Liver (tissue), 9 donors: Measurements from ENCODE around the gene SLC35F4. TPM values are rescaled to one million over a fixed set of nuclear protein-coding genes. Genes with fewer than 3 reads are reported as not detected.
"Not testable (repeated sequence)": the region's sequence is repeated elsewhere in the genome, so short reads cannot be mapped to it uniquely, and the experiment has no call there.

Experiments
- DNase-seq: peaks from one replicate; pipeline ENCODE4 v3.0.0-alpha.2; 2017; ENCODE audit warnings: low spot score
- H3K27ac ChIP-seq, 2 donors: one replicate each; pipeline ENCODE4 v1.7.0; 2013; ENCODE audit warnings: inconsistent platforms in 2 of 2, low read length in 2 of 2, control low read depth in 1 of 2, low read depth in 1 of 2, mild to moderate bottlenecking in 1 of 2
- H3K27me3 ChIP-seq, 4 donors: one replicate each; pipeline versions ENCODE4 v1.6.1 to v1.7.0; 2013; ENCODE audit warnings: low read length in 3 of 4, inconsistent platforms in 1 of 4, mild to moderate bottlenecking in 1 of 4, moderate library complexity in 1 of 4; ENCODE audit not compliant: control insufficient read depth in 4 of 4, insufficient read depth in 4 of 4
- H3K36me3 ChIP-seq, 4 donors: one replicate each; pipeline versions ENCODE4 v1.6.1 to v1.7.0; 2013; ENCODE audit warnings: low read length in 3 of 4, mild to moderate bottlenecking in 3 of 4, low read depth in 1 of 4, moderate library complexity in 1 of 4; ENCODE audit not compliant: control insufficient read depth in 4 of 4, insufficient read depth in 3 of 4
- H3K4me1 ChIP-seq, 4 donors: one replicate each; pipeline versions ENCODE4 v1.6.1 to v1.7.0; 2013; ENCODE audit warnings: low read length in 3 of 4, mild to moderate bottlenecking in 3 of 4, moderate library complexity in 1 of 4; ENCODE audit not compliant: control insufficient read depth in 4 of 4, insufficient read depth in 4 of 4
- H3K4me3 ChIP-seq, 3 donors: one replicate each; pipeline versions ENCODE4 v1.6.1 to v1.7.0; 2013; ENCODE audit warnings: low read length in 3 of 3, control low read depth in 1 of 3, low read depth in 1 of 3, mild to moderate bottlenecking in 1 of 3
- H3K9ac ChIP-seq, 2 donors: one replicate each; pipeline ENCODE4 v1.7.0; 2013; ENCODE audit warnings: low read length in 2 of 2, mild to moderate bottlenecking in 2 of 2, moderate library complexity in 2 of 2, control low read depth in 1 of 2, low read depth in 1 of 2
- H3K9me3 ChIP-seq, 4 donors: one replicate each; pipeline versions ENCODE4 v1.6.1 to v1.7.0; 2013; ENCODE audit warnings: low read length in 3 of 4; ENCODE audit not compliant: control insufficient read depth in 4 of 4
- ATF3 ChIP-seq: IDR thresholded peaks from 2 replicates; pipeline ENCODE4 v1.6.1; 2016; ENCODE audit warnings: antibody characterized with exemption
- FOXA1 ChIP-seq: IDR thresholded peaks from 2 replicates; pipeline ENCODE4 v1.6.1; 2016; ENCODE audit warnings: antibody characterized with exemption
- FOXA2 ChIP-seq: IDR thresholded peaks from 2 replicates; pipeline ENCODE4 v1.6.1; 2016; ENCODE audit warnings: antibody characterized with exemption
- GABPA ChIP-seq, 2 donors: IDR thresholded peaks in 1 of 2; conservative IDR thresholded peaks in 1 of 2; 2 replicates each; pipeline ENCODE4 v1.6.1; 2016; ENCODE audit warnings: antibody characterized with exemption in 2 of 2, mild to moderate bottlenecking in 1 of 2, moderate library complexity in 1 of 2
- HNF4A ChIP-seq, 2 donors: conservative IDR thresholded peaks; 2 replicates each; pipeline ENCODE4 v1.6.1; 2016; ENCODE audit warnings: antibody characterized with exemption in 2 of 2, mild to moderate bottlenecking in 2 of 2
- JUND ChIP-seq, 2 donors: IDR thresholded peaks; 2 replicates each; pipeline ENCODE4 v1.6.1; 2016; ENCODE audit warnings: antibody characterized with exemption in 2 of 2
- MAX ChIP-seq: IDR thresholded peaks from 2 replicates; pipeline ENCODE4 v1.6.1; 2016; ENCODE audit warnings: antibody characterized with exemption
- NR2F2 ChIP-seq: IDR thresholded peaks from 2 replicates; pipeline ENCODE4 v1.6.1; 2016; ENCODE audit warnings: antibody characterized with exemption
- RAD21 ChIP-seq, 2 donors: IDR thresholded peaks; 2 replicates each; pipeline ENCODE4 v1.6.1; 2016; ENCODE audit warnings: antibody characterized with exemption in 2 of 2, mild to moderate bottlenecking in 2 of 2
- REST ChIP-seq: IDR thresholded peaks from 2 replicates; pipeline ENCODE4 v1.6.1; 2016; ENCODE audit warnings: antibody characterized with exemption, mild to moderate bottlenecking
- RXRA ChIP-seq, 2 donors: IDR thresholded peaks; 2 replicates each; pipeline ENCODE4 v1.6.1; 2017 to 2018; ENCODE audit warnings: antibody characterized with exemption in 2 of 2, mild to moderate bottlenecking in 1 of 2
- SP1 ChIP-seq: IDR thresholded peaks from 2 replicates; pipeline ENCODE4 v1.6.1; 2018; ENCODE audit warnings: antibody characterized with exemption, mild to moderate bottlenecking
- YY1 ChIP-seq: IDR thresholded peaks from 2 replicates; pipeline ENCODE4 v1.6.1; 2016; ENCODE audit warnings: antibody characterized with exemption, mild to moderate bottlenecking
- WGBS: extraction: QIAGEN DNeasy Blood & Tissue Kit; methylation state at CpG from one replicate; pipeline ENCODE4 v1.1.7; 2013; 5-methylcytosine and 5-hydroxymethylcytosine counted together
- polyA plus RNA-seq, 2 donors: library from polyadenylated mRNA; stranded (reverse) in 1 of 2; unstranded in 1 of 2; fragments of 200-250 nt in 1 of 2; fragments of >200 nt in 1 of 2; fragmentation: Nextera tagmentation in 1 of 2; extraction: Ambion mirVana in 1 of 2; gene quantifications; one replicate each; pipeline versions ENCODE4 v1.2.1 to v1.2.3, GENCODE V29; 2013 to 2015
- total RNA-seq, 2 donors: library from RNA; depleted of rRNA; stranded (reverse); fragments of >200 nt; gene quantifications; one replicate each; pipeline ENCODE4 v1.2.3, GENCODE V29; 2014
- TF ChIP-seq, protein P1 (sequence below): IDR thresholded peaks from 2 replicates; pipeline ENCODE4 v1.6.1; 2016; ENCODE audit warnings: antibody characterized with exemption
- TF ChIP-seq, protein P2 (sequence below): fragments of 150-350 bp; IDR thresholded peaks from 2 replicates; pipeline ENCODE4 v1.5.1; 2017; ENCODE audit warnings: improper control_type of control experiment, low read depth, low read length; ENCODE audit not compliant: missing input control
- donor health status: healthy.
- donor health status: healthy.
- donor health status: healthy.
- donor health status: healthy.
- donor health status: healthy.

SLC35F4 gene
- total and polyA plus RNA-seq, 4 donors = not detected

DNA sequence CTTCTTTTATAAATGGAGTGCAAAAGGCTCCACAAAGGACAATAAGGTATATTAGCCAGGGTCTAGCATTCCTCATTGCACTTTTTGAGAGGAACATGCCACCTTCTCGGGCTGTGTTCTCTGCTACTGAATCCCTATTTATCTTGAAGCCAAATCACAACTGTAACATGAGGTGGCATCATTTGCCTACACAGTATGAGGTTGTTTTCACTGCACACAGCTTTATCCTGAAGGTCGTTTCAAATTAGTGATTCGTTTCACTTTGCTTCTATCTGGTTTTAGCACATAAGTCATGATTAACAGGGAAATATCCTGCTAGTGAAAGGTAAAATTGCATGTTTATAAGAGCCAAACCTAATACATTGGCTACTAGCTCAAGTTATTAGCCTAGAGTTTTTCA lies 153.8 kb downstream of the SLC35F4 start:
- no peak for DNase-seq
- no peak overlapping the region for H3K4me3 ChIP-seq
- H3K27ac ChIP-seq = no peak overlapping the region
- no peaks in the 10 kb centered on the region for H3K4me1 ChIP-seq
- H3K27me3 ChIP-seq = no peaks in the 10 kb centered on the region
- WGBS = 17% methylated on average over 3 of the region's 3 CpGs
- no peaks in the 10 kb centered on the region for H3K36me3 ChIP-seq
- peaks cover 0 to 3% (median 0%) of the 10 kb centered on the region in 4 donors for H3K9me3 ChIP-seq
- no peak overlapping the region for H3K9ac ChIP-seq
- no peak for TF ChIP-seq FOXA2
- no peak for TF ChIP-seq REST
- no peak for TF ChIP-seq NR2F2
- TF ChIP-seq SP1 = no peak
- no peak for TF ChIP-seq RAD21 (IDR thresholded peaks at IDR 0.05)
- TF ChIP-seq, protein P1, sequence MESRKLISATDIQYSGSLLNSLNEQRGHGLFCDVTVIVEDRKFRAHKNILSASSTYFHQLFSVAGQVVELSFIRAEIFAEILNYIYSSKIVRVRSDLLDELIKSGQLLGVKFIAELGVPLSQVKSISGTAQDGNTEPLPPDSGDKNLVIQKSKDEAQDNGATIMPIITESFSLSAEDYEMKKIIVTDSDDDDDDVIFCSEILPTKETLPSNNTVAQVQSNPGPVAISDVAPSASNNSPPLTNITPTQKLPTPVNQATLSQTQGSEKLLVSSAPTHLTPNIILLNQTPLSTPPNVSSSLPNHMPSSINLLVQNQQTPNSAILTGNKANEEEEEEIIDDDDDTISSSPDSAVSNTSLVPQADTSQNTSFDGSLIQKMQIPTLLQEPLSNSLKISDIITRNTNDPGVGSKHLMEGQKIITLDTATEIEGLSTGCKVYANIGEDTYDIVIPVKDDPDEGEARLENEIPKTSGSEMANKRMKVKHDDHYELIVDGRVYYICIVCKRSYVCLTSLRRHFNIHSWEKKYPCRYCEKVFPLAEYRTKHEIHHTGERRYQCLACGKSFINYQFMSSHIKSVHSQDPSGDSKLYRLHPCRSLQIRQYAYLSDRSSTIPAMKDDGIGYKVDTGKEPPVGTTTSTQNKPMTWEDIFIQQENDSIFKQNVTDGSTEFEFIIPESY = no peak
- TF ChIP-seq ATF3 = no peak
- TF ChIP-seq GABPA (IDR thresholded peaks at IDR 0.05 in 1 of 2, conservative IDR thresholded peaks at IDR 0.05 in 1 of 2) = no peak
- TF ChIP-seq RXRA (IDR thresholded peaks at IDR 0.05) = no peak
- TF ChIP-seq JUND (IDR thresholded peaks at IDR 0.05) = no peak
- TF ChIP-seq MAX = no peak
- no peak for TF ChIP-seq HNF4A (conservative IDR thresholded peaks at IDR 0.05)

DNA sequence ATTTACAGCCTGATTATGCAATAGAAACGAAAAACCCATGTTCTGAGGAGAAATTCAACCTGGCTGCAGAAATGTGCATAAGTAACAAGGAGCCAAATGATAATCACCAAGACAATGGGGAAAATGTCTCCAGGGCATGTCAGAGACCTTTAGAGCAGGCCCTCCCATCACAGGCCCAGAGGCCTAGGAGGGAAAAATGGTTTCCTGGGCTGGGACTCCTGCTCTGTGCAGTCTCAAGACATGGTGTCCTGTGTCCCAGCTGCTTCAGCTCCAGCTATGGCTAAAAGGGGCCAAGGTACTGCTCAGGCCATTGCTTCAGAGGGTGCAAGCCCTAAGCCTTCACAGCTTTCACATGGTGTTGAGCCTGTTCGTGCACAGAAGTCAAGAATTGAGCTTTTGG lies 156.0 kb downstream of the SLC35F4 start:
- no peak overlapping the region for H3K4me3 ChIP-seq
- no peaks in the 10 kb centered on the region for H3K36me3 ChIP-seq
- H3K9ac ChIP-seq = no peak overlapping the region
- H3K4me1 ChIP-seq = no peaks in the 10 kb centered on the region
- 37% methylated on average over 2 of the region's 2 CpGs for WGBS
- peaks cover 0 to 3% (median 0%) of the 10 kb centered on the region in 4 donors for H3K9me3 ChIP-seq
- H3K27me3 ChIP-seq = no peaks in the 10 kb centered on the region
- no peak for TF ChIP-seq FOXA1
- TF ChIP-seq SP1 = no peak
- no peak for TF ChIP-seq RXRA (IDR thresholded peaks at IDR 0.05)
- TF ChIP-seq HNF4A (conservative IDR thresholded peaks at IDR 0.05) = no peak
- TF ChIP-seq, protein P2, sequence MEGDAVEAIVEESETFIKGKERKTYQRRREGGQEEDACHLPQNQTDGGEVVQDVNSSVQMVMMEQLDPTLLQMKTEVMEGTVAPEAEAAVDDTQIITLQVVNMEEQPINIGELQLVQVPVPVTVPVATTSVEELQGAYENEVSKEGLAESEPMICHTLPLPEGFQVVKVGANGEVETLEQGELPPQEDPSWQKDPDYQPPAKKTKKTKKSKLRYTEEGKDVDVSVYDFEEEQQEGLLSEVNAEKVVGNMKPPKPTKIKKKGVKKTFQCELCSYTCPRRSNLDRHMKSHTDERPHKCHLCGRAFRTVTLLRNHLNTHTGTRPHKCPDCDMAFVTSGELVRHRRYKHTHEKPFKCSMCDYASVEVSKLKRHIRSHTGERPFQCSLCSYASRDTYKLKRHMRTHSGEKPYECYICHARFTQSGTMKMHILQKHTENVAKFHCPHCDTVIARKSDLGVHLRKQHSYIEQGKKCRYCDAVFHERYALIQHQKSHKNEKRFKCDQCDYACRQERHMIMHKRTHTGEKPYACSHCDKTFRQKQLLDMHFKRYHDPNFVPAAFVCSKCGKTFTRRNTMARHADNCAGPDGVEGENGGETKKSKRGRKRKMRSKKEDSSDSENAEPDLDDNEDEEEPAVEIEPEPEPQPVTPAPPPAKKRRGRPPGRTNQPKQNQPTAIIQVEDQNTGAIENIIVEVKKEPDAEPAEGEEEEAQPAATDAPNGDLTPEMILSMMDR = no peak
- no peak for TF ChIP-seq YY1
- no peak for TF ChIP-seq JUND (IDR thresholded peaks at IDR 0.05)
- no peak for TF ChIP-seq NR2F2
- no peak overlapping the region for H3K27ac ChIP-seq
- DNase-seq = no peak

- not testable (repeated sequence) for DNase-seq, H3K4me1 ChIP-seq, H3K27me3 ChIP-seq, H3K27ac ChIP-seq, H3K4me3 ChIP-seq, H3K9ac ChIP-seq, H3K36me3 ChIP-seq, H3K9me3 ChIP-seq
- WGBS = 88% methylated on average over 5 of the region's 5 CpGs
Measured at GRCh38 chr14:57709086-57709485, 156.8 kb downstream of the SLC35F4 start.
